ENCODE data around the gene IL20RB. TPM values are rescaled to one million over a fixed set of nuclear protein-coding genes. Genes with fewer than 3 reads are reported as not detected.

Gene IL20RB, protein sequence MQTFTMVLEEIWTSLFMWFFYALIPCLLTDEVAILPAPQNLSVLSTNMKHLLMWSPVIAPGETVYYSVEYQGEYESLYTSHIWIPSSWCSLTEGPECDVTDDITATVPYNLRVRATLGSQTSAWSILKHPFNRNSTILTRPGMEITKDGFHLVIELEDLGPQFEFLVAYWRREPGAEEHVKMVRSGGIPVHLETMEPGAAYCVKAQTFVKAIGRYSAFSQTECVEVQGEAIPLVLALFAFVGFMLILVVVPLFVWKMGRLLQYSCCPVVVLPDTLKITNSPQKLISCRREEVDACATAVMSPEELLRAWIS
- 3.8 and 7.2 TPM in 2 replicates for total RNA-seq (2021)
- percentile 74 among the genes with signal in this experiment for Bru-seq, nascent RNA
- percentile 69 among the genes with signal in this experiment for BruChase-seq, experiment 1, labeled RNA remaining after a 2-hour chase
- BruChase-seq, experiment 2, labeled RNA remaining after a 6-hour chase = percentile 56 among the genes with signal in this experiment
- long read RNA-seq, transcript IL20RB-201 (7 exons, 2,047 nt) = major isoform, 5 of 14 reads
- long read RNA-seq, partial matches to known transcripts = 0 of 14 reads
- long read RNA-seq, other reads (novel, unspliced or antisense) = 9 of 14 reads

DNA sequence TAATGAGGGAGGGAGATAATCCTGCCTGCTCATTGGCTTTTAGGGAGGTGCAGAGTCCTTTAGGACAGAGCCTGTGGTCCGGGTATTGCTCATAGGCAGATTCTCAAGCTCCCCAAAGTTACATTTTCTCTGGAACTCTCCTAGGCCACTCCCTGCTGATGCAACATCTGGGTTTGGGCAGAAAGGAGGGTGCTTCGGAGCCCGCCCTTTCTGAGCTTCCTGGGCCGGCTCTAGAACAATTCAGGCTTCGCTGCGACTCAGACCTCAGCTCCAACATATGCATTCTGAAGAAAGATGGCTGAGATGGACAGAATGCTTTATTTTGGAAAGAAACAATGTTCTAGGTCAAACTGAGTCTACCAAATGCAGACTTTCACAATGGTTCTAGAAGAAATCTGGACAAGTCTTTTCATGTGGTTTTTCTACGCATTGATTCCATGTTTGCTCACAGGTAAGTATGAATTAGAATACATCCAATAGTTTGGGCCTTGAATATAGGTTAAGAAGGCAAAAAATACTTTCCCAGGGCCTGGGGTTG lies at the start of gene IL20RB:
Gene IL20RB, plus strand, starts transcription at position 233 of the 538 bp plus-strand sequence. Its CDS starts 131 bp downstream, at position 364.
- Histone ChIP-seq H2AFZ (no peak within 1 kb of the TSS), H3K9me2 (ENCODE audit: insufficient read depth) (no peaks in the 10 kb centered on the region), H3K4me2 (peak within 1 kb of the TSS; percentile 62; the same call in 1 of the 2 replicates), H3K27ac (peak within 1 kb of the TSS; percentile 86), H3K36me3 (ENCODE audit: low read depth) (0 out of 2 replicates have a peak, but pooled peaks cover 4% of the 10 kb centered on the region), H3K79me2 (ENCODE audit: low read depth) (no peaks in the 10 kb centered on the region), H3K9me3 (ENCODE audit: insufficient read depth, low read depth) (no peaks in the 10 kb centered on the region), H3K4me3 (no peak within 1 kb of the TSS), H3K27me3 (ENCODE audit: insufficient read depth, low read depth) (no peaks in the 10 kb centered on the region), H4K20me1 (ENCODE audit: insufficient read depth) (no peaks in the 10 kb centered on the region), H3F3A (ENCODE audit: insufficient read depth, low read depth) (peaks cover 58% of the 10 kb centered on the region), H3K4me1 (replicated peaks; ENCODE audit: insufficient read depth) (peaks cover 77% of the 10 kb centered on the region)
- BruUV-seq (replicated peaks) = no TSS peak
- peak in 1 of 2 experiments; percentile 7 for DNase-seq
- ChIA-PET CTCF (interaction anchor here (0.6 kb wide), 1 partner anchor 905 kb away, joined by 5 read pairs; no protein-coding TSS in a partner anchor), POLR2A (ENCODE audit: unreplicated experiment) (interaction anchor here (0.6 kb wide), 2 partner anchors 14 to 1011 kb away, joined by 3 to 6 read pairs; no protein-coding TSS in a partner anchor)
- intact Hi-C loops (cut with micrococcal nuclease; ENCODE audit: unreplicated experiment) = loop anchor here (5.0 kb wide), 3 partner anchors 96 to 331 kb away; partner anchors contain the start of genes NCK1 and STAG1
- TF ChIP-seq, protein P1, sequence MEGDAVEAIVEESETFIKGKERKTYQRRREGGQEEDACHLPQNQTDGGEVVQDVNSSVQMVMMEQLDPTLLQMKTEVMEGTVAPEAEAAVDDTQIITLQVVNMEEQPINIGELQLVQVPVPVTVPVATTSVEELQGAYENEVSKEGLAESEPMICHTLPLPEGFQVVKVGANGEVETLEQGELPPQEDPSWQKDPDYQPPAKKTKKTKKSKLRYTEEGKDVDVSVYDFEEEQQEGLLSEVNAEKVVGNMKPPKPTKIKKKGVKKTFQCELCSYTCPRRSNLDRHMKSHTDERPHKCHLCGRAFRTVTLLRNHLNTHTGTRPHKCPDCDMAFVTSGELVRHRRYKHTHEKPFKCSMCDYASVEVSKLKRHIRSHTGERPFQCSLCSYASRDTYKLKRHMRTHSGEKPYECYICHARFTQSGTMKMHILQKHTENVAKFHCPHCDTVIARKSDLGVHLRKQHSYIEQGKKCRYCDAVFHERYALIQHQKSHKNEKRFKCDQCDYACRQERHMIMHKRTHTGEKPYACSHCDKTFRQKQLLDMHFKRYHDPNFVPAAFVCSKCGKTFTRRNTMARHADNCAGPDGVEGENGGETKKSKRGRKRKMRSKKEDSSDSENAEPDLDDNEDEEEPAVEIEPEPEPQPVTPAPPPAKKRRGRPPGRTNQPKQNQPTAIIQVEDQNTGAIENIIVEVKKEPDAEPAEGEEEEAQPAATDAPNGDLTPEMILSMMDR (conservative IDR thresholded peaks at IDR 0.05) = no peak
- no peak for TF ChIP-seq EZH2 (IDR thresholded peaks at IDR 0.05; ENCODE audit: low read depth)

DNA sequence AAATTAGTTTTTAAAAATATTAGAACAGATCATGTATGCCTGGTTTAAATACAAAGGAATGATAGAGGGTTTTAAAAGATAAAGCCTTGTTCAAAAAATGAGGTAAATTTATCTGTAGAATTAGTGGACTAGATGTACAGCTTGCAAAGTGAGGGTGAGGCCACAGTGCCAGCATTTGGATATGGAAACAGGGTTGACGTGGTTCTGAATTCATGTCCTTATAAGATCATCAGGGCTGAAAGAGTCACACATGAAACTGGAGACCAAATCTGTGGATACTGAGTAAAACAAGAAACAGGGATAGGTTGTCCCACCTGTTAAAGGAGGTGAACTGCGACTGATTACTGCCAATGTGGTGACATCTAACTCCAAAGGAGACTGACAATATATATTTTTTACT lies 49.5 kb upstream of the IL20RB start:
- H3K27me3 ChIP-seq (ENCODE audit: insufficient read depth, low read depth) = no peaks in the 10 kb centered on the region
- peaks cover 5% of the 10 kb centered on the region; the same call in 1 of the 2 replicates for H4K20me1 ChIP-seq (ENCODE audit: insufficient read depth)
- H3K9me2 ChIP-seq (ENCODE audit: insufficient read depth) = no peaks in the 10 kb centered on the region
- H3K4me1 ChIP-seq (replicated peaks; ENCODE audit: insufficient read depth) = no peaks in the 10 kb centered on the region
- DNase-seq = no peak
- peaks cover 14% of the 10 kb centered on the region; the same call in 1 of the 2 replicates for H3K36me3 ChIP-seq (ENCODE audit: low read depth)
- H2AFZ ChIP-seq = no peak overlapping the region
- H3K4me2 ChIP-seq = no peak overlapping the region
- peaks cover 89% of the 10 kb centered on the region for H3K79me2 ChIP-seq (ENCODE audit: low read depth)
- POLR2A ChIA-PET (ENCODE audit: unreplicated experiment) = interaction anchor here (0.6 kb wide), 1 partner anchor 909 kb away, joined by 12 read pairs; no protein-coding TSS in a partner anchor
- no peak overlapping the region for H3K4me3 ChIP-seq
- no TSS peak for BruUV-seq (replicated peaks)
- CTCF ChIA-PET = interaction anchor here (0.6 kb wide), 1 partner anchor 1507 kb away, joined by 4 read pairs; no protein-coding TSS in a partner anchor
- no peak overlapping the region for H3K27ac ChIP-seq
- no peaks in the 10 kb centered on the region; the same call in 1 of the 2 replicates for H3F3A ChIP-seq (ENCODE audit: insufficient read depth, low read depth)
- no peak for TF ChIP-seq EZH2 (IDR thresholded peaks at IDR 0.05; ENCODE audit: low read depth)
- TF ChIP-seq, protein P1 (conservative IDR thresholded peaks at IDR 0.05) = no peak
- intact Hi-C loops (cut with micrococcal nuclease; ENCODE audit: unreplicated experiment) = no loop called here
- H3K9me3 ChIP-seq (ENCODE audit: insufficient read depth, low read depth) = peaks cover 12% of the 10 kb centered on the region; the same call in 1 of the 2 replicates

DNA sequence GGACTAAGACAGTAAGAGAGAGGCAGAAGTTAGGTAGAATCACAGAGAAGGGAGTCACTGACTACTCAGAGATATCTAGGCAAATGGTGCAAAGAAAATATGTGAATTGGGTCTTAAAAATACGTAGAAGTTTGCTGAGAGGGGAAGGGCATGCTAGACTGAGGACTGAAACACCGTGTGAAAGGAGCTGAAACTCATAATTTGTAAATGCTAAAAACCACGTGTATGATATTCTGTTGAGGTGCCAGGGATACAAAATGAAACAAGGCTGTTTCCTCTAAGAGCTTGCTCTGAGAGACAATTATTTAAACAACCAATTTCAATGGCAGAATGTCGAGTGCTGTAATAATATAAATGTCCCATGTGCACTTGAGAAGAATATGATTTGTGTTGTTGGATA lies 48.6 kb upstream of the IL20RB start:
- Histone ChIP-seq H3K9me3 (ENCODE audit: insufficient read depth, low read depth) (peaks cover 6% of the 10 kb centered on the region; the same call in 1 of the 2 replicates), H2AFZ (no peak overlapping the region), H3K4me1 (replicated peaks; ENCODE audit: insufficient read depth) (no peaks in the 10 kb centered on the region), H3K36me3 (ENCODE audit: low read depth) (peaks cover 11% of the 10 kb centered on the region; the same call in 1 of the 2 replicates), H3K9me2 (ENCODE audit: insufficient read depth) (no peaks in the 10 kb centered on the region), H3F3A (ENCODE audit: insufficient read depth, low read depth) (no peaks in the 10 kb centered on the region; the same call in 1 of the 2 replicates), H3K4me2 (no peak overlapping the region), H3K79me2 (ENCODE audit: low read depth) (peaks cover 86% of the 10 kb centered on the region), H3K27me3 (ENCODE audit: insufficient read depth, low read depth) (no peaks in the 10 kb centered on the region), H4K20me1 (ENCODE audit: insufficient read depth) (peaks cover 5% of the 10 kb centered on the region; the same call in 1 of the 2 replicates), H3K27ac (no peak overlapping the region), H3K4me3 (no peak overlapping the region)
- TF ChIP-seq EZH2 (IDR thresholded peaks at IDR 0.05; ENCODE audit: low read depth) = no peak
- TF ChIP-seq, protein P1 (conservative IDR thresholded peaks at IDR 0.05) = no peak
- no peak for DNase-seq
- BruUV-seq (replicated peaks) = no TSS peak
- ChIA-PET CTCF (no interaction called here), POLR2A (ENCODE audit: unreplicated experiment) (no interaction called here)
- intact Hi-C loops (cut with micrococcal nuclease; ENCODE audit: unreplicated experiment) = no loop called here
